ENCODE results near the gene PIGU. TPM values are rescaled to one million over a fixed set of nuclear protein-coding genes. Genes with fewer than 3 reads are reported as not detected.

Gene PIGU
- total and polyA plus RNA-seq, 2 of the 13 experiments (the other 11 are each of a cell fraction or from before 2014, with no cell fraction given), result 45.5 to 231 TPM

DNA sequence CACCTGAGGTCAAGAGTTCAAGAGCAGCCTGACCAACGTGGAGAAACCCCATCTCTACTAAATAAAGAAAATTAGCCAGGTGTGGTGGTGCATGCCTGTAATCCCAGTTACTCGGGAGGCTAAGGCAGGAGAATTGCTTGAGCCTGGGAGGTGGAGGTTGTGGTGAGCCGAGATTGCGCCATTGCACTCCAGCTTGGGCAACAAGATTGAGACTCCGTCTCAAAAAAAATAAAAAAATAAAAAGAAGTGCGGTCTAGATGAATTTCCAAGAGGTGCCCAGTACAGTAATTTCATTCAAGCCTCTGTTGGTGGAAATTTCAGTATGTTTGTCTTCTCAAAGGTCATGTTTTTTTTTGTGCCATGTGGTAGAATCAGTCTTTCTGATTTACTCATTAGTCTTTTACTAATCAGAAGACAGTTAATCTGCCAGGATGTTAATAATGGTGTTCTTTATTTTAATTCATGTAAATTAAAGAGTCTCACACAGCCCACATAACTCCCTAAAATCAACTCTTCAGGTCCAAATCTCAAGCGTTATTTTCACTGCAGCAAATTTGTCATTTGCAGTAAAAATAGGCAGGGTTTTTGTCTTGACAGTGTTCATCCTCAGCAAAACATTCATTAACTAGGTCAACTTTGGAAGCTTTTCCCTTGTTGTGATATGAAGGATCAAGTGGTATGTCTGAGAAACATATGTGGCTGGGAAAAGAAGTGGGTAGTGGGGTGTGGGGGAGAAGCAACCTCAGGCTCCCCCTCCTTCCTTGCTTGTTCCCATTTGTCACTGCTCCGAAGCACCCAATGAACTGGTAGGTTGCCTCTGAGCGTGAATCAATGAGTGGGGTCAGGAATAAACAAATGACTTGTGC lies 40.6 kb upstream of the PIGU start (continued):
- TF ChIP-seq, protein P1, sequence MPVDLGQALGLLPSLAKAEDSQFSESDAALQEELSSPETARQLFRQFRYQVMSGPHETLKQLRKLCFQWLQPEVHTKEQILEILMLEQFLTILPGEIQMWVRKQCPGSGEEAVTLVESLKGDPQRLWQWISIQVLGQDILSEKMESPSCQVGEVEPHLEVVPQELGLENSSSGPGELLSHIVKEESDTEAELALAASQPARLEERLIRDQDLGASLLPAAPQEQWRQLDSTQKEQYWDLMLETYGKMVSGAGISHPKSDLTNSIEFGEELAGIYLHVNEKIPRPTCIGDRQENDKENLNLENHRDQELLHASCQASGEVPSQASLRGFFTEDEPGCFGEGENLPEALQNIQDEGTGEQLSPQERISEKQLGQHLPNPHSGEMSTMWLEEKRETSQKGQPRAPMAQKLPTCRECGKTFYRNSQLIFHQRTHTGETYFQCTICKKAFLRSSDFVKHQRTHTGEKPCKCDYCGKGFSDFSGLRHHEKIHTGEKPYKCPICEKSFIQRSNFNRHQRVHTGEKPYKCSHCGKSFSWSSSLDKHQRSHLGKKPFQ (CRISPR knock-in tag; IDR thresholded peaks at IDR 0.05; ENCODE audit: insufficient replicate concordance), result no peak
- TF ChIP-seq ZNF569 (CRISPR knock-in tag; IDR thresholded peaks at IDR 0.05; ENCODE audit: borderline replicate concordance) (no peak), MAZ (IDR thresholded peaks at IDR 0.05; ENCODE audit: borderline replicate concordance, low read depth, low read length) (no peak), MAZ (CRISPR knock-in tag; IDR thresholded peaks at IDR 0.05; ENCODE audit: low read depth) (no peak), ZNF558 (CRISPR knock-in tag; IDR thresholded peaks at IDR 0.05; ENCODE audit: borderline replicate concordance) (no peak), PRPF4 (IDR thresholded peaks at IDR 0.05; ENCODE audit: low read depth, low read length, poor library complexity, severe bottlenecking) (no peak), ISL2 (CRISPR knock-in tag; IDR thresholded peaks at IDR 0.05) (peak; percentile 56; the same call in 1 of the 2 replicates), ASH2L (IDR thresholded peaks at IDR 0.05; ENCODE audit: insufficient read length, low read depth, low read length) (peak; percentile 95), KDM6A (CRISPR knock-in tag; IDR thresholded peaks at IDR 0.05; ENCODE audit: low read depth) (no peak; the same call in 1 of the 2 replicates), SIX4 (CRISPR knock-in tag; IDR thresholded peaks at IDR 0.05) (no peak), ZKSCAN5 (CRISPR knock-in tag; IDR thresholded peaks at IDR 0.05) (no peak), TCF7 (IDR thresholded peaks at IDR 0.05; ENCODE audit: low read depth) (no peak), PHF21A (CRISPR knock-in tag; IDR thresholded peaks at IDR 0.05) (peak; percentile 80), ZNF577 (CRISPR knock-in tag; IDR thresholded peaks at IDR 0.05; ENCODE audit: borderline replicate concordance, low read depth) (no peak), ZNF329 (CRISPR knock-in tag; IDR thresholded peaks at IDR 0.05; ENCODE audit: low read depth) (no peak), ZBTB21 (CRISPR knock-in tag; IDR thresholded peaks at IDR 0.05) (no peak; the same call in 1 of the 2 replicates), NCOA2 (CRISPR knock-in tag; IDR thresholded peaks at IDR 0.05) (peak; percentile 63), NFE2L1 (CRISPR knock-in tag; IDR thresholded peaks at IDR 0.05; ENCODE audit: borderline replicate concordance) (no peak), TBL1XR1 (IDR thresholded peaks at IDR 0.05; ENCODE audit: borderline replicate concordance, low read length, partially characterized antibody) (no peak), NAIF1 (CRISPR knock-in tag; IDR thresholded peaks at IDR 0.05; ENCODE audit: borderline replicate concordance) (0 out of 2 replicates have a peak, but pooled peaks have one; percentile 80), SRSF1 (optimal IDR thresholded peaks at IDR 0.05; ENCODE audit: low read depth, low read length) (no peak), SATB2 (CRISPR knock-in tag; IDR thresholded peaks at IDR 0.05) (no peak; the same call in 1 of the 2 replicates)
- TF ChIP-seq, protein P2, sequence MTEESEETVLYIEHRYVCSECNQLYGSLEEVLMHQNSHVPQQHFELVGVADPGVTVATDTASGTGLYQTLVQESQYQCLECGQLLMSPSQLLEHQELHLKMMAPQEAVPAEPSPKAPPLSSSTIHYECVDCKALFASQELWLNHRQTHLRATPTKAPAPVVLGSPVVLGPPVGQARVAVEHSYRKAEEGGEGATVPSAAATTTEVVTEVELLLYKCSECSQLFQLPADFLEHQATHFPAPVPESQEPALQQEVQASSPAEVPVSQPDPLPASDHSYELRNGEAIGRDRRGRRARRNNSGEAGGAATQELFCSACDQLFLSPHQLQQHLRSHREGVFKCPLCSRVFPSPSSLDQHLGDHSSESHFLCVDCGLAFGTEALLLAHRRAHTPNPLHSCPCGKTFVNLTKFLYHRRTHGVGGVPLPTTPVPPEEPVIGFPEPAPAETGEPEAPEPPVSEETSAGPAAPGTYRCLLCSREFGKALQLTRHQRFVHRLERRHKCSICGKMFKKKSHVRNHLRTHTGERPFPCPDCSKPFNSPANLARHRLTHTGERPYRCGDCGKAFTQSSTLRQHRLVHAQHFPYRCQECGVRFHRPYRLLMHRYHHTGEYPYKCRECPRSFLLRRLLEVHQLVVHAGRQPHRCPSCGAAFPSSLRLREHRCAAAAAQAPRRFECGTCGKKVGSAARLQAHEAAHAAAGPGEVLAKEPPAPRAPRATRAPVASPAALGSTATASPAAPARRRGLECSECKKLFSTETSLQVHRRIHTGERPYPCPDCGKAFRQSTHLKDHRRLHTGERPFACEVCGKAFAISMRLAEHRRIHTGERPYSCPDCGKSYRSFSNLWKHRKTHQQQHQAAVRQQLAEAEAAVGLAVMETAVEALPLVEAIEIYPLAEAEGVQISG (CRISPR knock-in tag; IDR thresholded peaks at IDR 0.05), result peak; percentile 22; the same call in 1 of the 2 replicates
- TF ChIP-seq, protein P3, sequence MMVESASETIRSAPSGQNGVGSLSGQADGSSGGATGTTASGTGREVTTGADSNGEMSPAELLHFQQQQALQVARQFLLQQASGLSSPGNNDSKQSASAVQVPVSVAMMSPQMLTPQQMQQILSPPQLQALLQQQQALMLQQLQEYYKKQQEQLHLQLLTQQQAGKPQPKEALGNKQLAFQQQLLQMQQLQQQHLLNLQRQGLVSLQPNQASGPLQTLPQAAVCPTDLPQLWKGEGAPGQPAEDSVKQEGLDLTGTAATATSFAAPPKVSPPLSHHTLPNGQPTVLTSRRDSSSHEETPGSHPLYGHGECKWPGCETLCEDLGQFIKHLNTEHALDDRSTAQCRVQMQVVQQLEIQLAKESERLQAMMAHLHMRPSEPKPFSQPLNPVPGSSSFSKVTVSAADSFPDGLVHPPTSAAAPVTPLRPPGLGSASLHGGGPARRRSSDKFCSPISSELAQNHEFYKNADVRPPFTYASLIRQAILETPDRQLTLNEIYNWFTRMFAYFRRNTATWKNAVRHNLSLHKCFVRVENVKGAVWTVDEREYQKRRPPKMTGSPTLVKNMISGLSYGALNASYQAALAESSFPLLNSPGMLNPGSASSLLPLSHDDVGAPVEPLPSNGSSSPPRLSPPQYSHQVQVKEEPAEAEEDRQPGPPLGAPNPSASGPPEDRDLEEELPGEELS (CRISPR knock-in tag; IDR thresholded peaks at IDR 0.05), result peak; percentile 51
